ENCODE data around the gene THSD7B. TPM values are rescaled to one million over a fixed set of nuclear protein-coding genes. Genes with fewer than 3 reads are reported as not detected.

Gene THSD7B
- total and polyA plus RNA-seq, 3 donors from 2014 or later, result 0.87 to 2.1 (median 1.1) TPM

DNA sequence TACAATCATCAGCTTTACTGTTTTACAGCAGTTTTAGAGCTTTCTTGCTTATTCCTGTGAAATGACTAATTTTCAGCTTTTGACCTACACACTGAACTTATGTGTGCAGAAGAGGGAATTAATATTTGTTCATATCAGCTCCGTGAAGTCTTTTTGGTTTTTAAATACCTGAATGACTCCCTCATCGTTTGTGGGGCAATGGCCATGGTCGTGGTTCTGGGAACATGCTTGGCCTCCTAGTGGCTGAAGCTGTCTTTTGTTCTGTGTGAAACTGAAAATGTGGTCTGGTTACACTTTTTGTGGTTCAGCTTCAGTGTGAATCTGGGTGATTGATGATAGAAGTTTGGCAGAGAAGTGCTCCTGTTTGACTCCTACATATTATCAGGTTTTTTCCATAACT, 408.1 kb downstream of the THSD7B start:
- Histone ChIP-seq H3K9me3 (no peaks in the 10 kb centered on the region), H3K4me3 (no peak overlapping the region), H3K27me3 (no peaks in the 10 kb centered on the region), H3K36me3 (ENCODE audit: low read depth, missing control alignments) (no peaks in the 10 kb centered on the region), H3K27ac (no peak overlapping the region), H3K4me1 (no peaks in the 10 kb centered on the region)
- TF ChIP-seq POLR2A (IDR thresholded peaks at IDR 0.05), result no peak
- TF ChIP-seq, protein P1, sequence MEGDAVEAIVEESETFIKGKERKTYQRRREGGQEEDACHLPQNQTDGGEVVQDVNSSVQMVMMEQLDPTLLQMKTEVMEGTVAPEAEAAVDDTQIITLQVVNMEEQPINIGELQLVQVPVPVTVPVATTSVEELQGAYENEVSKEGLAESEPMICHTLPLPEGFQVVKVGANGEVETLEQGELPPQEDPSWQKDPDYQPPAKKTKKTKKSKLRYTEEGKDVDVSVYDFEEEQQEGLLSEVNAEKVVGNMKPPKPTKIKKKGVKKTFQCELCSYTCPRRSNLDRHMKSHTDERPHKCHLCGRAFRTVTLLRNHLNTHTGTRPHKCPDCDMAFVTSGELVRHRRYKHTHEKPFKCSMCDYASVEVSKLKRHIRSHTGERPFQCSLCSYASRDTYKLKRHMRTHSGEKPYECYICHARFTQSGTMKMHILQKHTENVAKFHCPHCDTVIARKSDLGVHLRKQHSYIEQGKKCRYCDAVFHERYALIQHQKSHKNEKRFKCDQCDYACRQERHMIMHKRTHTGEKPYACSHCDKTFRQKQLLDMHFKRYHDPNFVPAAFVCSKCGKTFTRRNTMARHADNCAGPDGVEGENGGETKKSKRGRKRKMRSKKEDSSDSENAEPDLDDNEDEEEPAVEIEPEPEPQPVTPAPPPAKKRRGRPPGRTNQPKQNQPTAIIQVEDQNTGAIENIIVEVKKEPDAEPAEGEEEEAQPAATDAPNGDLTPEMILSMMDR (IDR thresholded peaks at IDR 0.05), result peak in 1 of 3 experiments; percentile 30
- WGBS, 2 donors, result 42 to 54% methylated on average over 3 of the region's 3 CpGs
- no peak for DNase-seq
- intact Hi-C loops (cut with DNase I; ENCODE audit: low total_unique reads), result no loop called here

DNA sequence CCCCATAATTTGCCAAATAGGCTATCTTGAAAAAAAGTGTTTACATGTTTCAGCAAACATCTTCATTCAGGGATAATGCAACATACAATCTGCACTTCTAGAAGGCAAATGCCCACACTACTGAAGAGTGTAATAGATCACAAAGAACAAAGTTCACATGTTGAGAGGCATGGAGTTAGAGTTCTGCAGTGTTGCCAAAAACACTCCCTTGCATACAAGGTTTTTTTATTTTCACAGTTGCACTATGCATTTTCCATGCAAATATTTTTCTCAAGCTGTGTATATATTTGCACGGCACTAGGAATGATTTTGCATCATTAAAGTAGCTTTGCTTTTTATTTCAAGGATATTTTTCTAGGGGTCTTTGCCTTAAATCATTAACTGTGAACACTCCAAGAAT, 409.9 kb downstream of the THSD7B start:
- Histone ChIP-seq H3K27ac (no peak overlapping the region), H3K27me3 (no peaks in the 10 kb centered on the region), H3K4me1 (no peaks in the 10 kb centered on the region), H3K4me3 (no peak overlapping the region), H3K36me3 (ENCODE audit: low read depth, missing control alignments) (no peaks in the 10 kb centered on the region), H3K9me3 (no peaks in the 10 kb centered on the region)
- no peak for DNase-seq
- WGBS, 2 donors, result 84 to 90% methylated on average over 1 of the region's 1 CpG
- TF ChIP-seq, protein P1 (IDR thresholded peaks at IDR 0.05), result no peak
- no peak for TF ChIP-seq POLR2A (IDR thresholded peaks at IDR 0.05)
- intact Hi-C loops (cut with DNase I; ENCODE audit: low total_unique reads), result no loop called here

DNA sequence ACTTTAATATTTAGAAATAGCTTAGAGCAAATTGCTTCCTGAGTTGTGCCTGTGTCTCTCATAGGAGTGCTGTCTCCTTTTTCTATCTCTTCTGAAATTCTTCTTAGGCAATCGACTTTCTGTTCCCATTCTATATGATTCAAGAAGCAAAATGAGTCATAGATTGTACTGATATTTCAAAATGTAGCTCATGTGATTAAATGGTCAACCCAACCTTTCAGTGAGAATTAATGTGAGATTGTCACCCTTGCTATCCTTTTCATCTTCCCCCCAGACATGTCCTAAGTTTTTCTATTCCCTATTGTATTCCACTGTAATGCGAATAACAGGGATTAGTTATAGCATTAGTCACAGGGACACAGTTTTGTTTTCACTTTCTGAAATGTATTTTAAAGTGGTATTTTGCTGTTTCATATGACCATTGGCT, 413.6 kb downstream of the THSD7B start:
- Histone ChIP-seq H3K4me1 (no peaks in the 10 kb centered on the region), H3K27me3 (no peaks in the 10 kb centered on the region), H3K27ac (no peak overlapping the region), H3K36me3 (ENCODE audit: low read depth, missing control alignments) (no peaks in the 10 kb centered on the region), H3K4me3 (no peak overlapping the region), H3K9me3 (no peaks in the 10 kb centered on the region)
- 72 to 87% methylated on average over 2 of the region's 2 CpGs for WGBS, 2 donors
- intact Hi-C loops (cut with DNase I; ENCODE audit: low total_unique reads), result no loop called here
- TF ChIP-seq, protein P1 (IDR thresholded peaks at IDR 0.05), result no peak
- TF ChIP-seq POLR2A (IDR thresholded peaks at IDR 0.05), result no peak
- DNase-seq, result no peak

DNA sequence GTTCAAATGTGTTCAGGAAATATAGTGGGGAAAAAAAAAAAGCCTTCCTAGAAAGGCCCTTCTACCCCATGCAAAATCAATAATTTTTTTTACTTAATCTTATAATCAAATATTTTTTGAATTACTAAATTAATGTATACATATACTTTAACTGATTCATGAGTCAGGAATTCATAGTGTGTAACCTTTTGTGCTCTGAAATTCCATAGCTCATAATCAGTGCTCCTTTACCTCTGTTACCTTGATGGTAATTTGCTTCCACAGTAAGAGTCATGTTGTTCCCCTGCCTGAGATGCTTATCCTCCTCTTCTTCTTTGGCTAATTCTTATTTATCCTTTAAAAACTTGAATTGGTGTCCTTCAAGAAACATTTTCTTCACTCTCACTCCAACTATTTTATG, 414.2 kb downstream of the THSD7B start:
- DNase-seq, result no peak
- intact Hi-C loops (cut with DNase I; ENCODE audit: low total_unique reads), result no loop called here
- H3K4me1 ChIP-seq, result no peaks in the 10 kb centered on the region
- no peaks in the 10 kb centered on the region for H3K36me3 ChIP-seq (ENCODE audit: low read depth, missing control alignments)
- H3K4me3 ChIP-seq, result no peak overlapping the region
- H3K27ac ChIP-seq, result no peak overlapping the region
- TF ChIP-seq POLR2A (IDR thresholded peaks at IDR 0.05), result no peak
- TF ChIP-seq, protein P1 (IDR thresholded peaks at IDR 0.05), result no peak
- no peaks in the 10 kb centered on the region for H3K9me3 ChIP-seq
- H3K27me3 ChIP-seq, result no peaks in the 10 kb centered on the region

DNA sequence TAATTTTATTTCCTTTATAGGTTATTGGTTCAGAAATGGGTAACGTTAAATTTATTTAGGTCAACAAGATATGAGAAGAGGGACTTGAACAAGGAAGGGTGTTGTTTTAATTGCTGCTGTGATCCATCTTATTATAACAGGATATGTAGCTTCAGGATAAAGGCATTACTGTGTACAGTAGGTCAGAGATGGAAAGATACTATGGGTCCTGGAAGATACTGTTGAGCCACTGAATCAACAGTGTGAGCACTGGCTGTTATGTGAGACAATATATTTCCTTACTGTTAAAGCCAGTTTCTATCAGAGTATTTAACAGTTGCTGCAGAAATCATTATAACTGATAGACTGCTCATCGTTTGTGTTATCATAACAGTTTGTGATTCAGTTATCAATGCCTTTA, 414.7 kb downstream of the THSD7B start:
- no peaks in the 10 kb centered on the region for H3K27me3 ChIP-seq
- H3K9me3 ChIP-seq, result no peaks in the 10 kb centered on the region
- WGBS, 2 donors, result 69 to 81% methylated on average over 2 of the region's 2 CpGs
- intact Hi-C loops (cut with DNase I; ENCODE audit: low total_unique reads), result no loop called here
- no peak for TF ChIP-seq POLR2A (IDR thresholded peaks at IDR 0.05)
- TF ChIP-seq, protein P1 (IDR thresholded peaks at IDR 0.05), result no peak
- no peak overlapping the region for H3K27ac ChIP-seq
- DNase-seq, result no peak
- H3K4me3 ChIP-seq, result no peak overlapping the region
- H3K36me3 ChIP-seq (ENCODE audit: low read depth, missing control alignments), result no peaks in the 10 kb centered on the region
- H3K4me1 ChIP-seq, result no peaks in the 10 kb centered on the region
